Measurements from ENCODE around the gene CEP72. TPM values are rescaled to one million over a fixed set of nuclear protein-coding genes. Genes with fewer than 3 reads are reported as not detected.

The CEP72 gene
- total RNA-seq, 1 experiment from 2014 or later: 24.8 TPM

DNA sequence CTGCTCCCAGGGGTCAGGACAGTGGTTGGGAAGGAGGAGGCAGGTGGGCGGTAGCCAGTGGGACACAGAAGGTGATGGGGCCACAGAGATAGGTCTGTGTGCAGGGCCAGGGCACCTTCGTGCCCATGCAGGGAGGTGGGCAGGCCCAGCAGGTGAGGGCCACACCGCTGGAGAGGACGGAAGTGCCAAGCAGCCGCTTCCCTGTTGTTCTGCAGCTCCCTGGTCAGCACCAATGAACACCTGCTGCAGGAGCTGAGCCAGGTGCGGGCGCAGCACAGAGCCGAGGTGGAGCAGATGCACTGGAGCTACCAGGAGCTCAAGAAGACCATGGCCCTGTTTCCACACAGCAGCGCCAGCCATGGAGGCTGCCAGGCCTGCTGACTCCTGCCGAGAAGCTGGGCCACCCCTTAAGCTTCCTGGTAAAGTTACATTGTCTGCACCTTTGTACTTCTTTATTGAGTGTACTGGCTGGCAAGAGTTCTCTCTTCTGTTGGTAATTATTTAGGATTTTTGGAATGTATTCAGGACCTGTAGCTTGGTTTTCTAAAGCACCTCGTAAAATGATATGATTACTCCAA, 40.7 kb downstream of the CEP72 start:
- Histone ChIP-seq H3K9ac (ENCODE audit: extremely low read depth, insufficient read length, low read length) (no peak overlapping the region), H4K8ac (replicated peaks; ENCODE audit: insufficient read length, low read depth, low read length) (no peak overlapping the region), H3T11ph (ENCODE audit: low read length) (no peak overlapping the region), H4K91ac (ENCODE audit: insufficient read length, low read depth, low read length) (no peak overlapping the region), H2BK5ac (ENCODE audit: insufficient read length, low read length) (no peak overlapping the region), H3K56ac (ENCODE audit: insufficient read length, low read depth, low read length) (no peak overlapping the region), H3K4ac (ENCODE audit: low read depth, low read length) (no peak overlapping the region), H2AK5ac (ENCODE audit: insufficient read length, low read length) (no peak overlapping the region), H2AFZ (ENCODE audit: low read length) (no peak overlapping the region), H4K20me1 (ENCODE audit: control insufficient read depth, insufficient read depth, insufficient read length) (no peaks in the 10 kb centered on the region), H3K14ac (ENCODE audit: insufficient read depth, low read length) (no peak overlapping the region), H2BK15ac (ENCODE audit: low read depth, low read length) (no peak overlapping the region), H3K18ac (ENCODE audit: insufficient read length, low read depth, low read length) (no peak overlapping the region), H2BK12ac (ENCODE audit: insufficient read length, low read depth, low read length) (no peak overlapping the region), H3K4me2 (ENCODE audit: insufficient read depth, insufficient read length, low read length) (no peak overlapping the region), H3K27me3 (ENCODE audit: insufficient read depth, low read length) (no peaks in the 10 kb centered on the region), H3K27ac (ENCODE audit: insufficient read length, low read depth, low read length) (no peak overlapping the region), H3K79me2 (ENCODE audit: insufficient read depth, low read length) (no peaks in the 10 kb centered on the region), H3K23me2 (ENCODE audit: insufficient read length, low read depth, low read length, poor library complexity, severe bottlenecking) (no peaks in the 10 kb centered on the region), H4K5ac (ENCODE audit: insufficient read length, low read depth, low read length) (no peak overlapping the region), H3K23ac (ENCODE audit: insufficient read length, low read depth, low read length) (no peak overlapping the region), H3K9me3 (ENCODE audit: control insufficient read depth, low read depth, low read length) (peaks cover 23% of the 10 kb centered on the region), H2BK20ac (ENCODE audit: low read depth, low read length, poor library complexity, severe bottlenecking) (no peak overlapping the region), H2BK120ac (ENCODE audit: low read depth, low read length, poor library complexity, severe bottlenecking) (no peak overlapping the region), H3K79me1 (ENCODE audit: insufficient read depth, low read depth, low read length, poor library complexity, severe bottlenecking) (no peaks in the 10 kb centered on the region), H3K4me1 (ENCODE audit: insufficient read depth, low read length) (no peaks in the 10 kb centered on the region)
- DNase-seq: no peak
- WGBS (ENCODE audit: extremely low coverage, insufficient read length, low lambda C conversion rate): no CpG with 5 or more reads among the region's 11 CpGs
- H3K27ac Mint-ChIP-seq: no peak overlapping the region
- no peaks in the 10 kb centered on the region for H3K4me1 Mint-ChIP-seq
- no peak overlapping the region for H3K4me3 Mint-ChIP-seq
- H3K27me3 Mint-ChIP-seq (ENCODE audit: low read depth): no peaks in the 10 kb centered on the region; the same call in 1 of the 2 replicates
- TF ChIP-seq, protein P1, sequence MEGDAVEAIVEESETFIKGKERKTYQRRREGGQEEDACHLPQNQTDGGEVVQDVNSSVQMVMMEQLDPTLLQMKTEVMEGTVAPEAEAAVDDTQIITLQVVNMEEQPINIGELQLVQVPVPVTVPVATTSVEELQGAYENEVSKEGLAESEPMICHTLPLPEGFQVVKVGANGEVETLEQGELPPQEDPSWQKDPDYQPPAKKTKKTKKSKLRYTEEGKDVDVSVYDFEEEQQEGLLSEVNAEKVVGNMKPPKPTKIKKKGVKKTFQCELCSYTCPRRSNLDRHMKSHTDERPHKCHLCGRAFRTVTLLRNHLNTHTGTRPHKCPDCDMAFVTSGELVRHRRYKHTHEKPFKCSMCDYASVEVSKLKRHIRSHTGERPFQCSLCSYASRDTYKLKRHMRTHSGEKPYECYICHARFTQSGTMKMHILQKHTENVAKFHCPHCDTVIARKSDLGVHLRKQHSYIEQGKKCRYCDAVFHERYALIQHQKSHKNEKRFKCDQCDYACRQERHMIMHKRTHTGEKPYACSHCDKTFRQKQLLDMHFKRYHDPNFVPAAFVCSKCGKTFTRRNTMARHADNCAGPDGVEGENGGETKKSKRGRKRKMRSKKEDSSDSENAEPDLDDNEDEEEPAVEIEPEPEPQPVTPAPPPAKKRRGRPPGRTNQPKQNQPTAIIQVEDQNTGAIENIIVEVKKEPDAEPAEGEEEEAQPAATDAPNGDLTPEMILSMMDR (conservative IDR thresholded peaks at IDR 0.05): no peak
- peaks cover 35 to 51% (median 44%) of the 10 kb centered on the region in 3 experiments for H3K36me3 Mint-ChIP-seq (ENCODE audit: insufficient read depth in 1 of 3, low read depth in 3 of 3)
- H3K9me3 Mint-ChIP-seq: peaks cover 2 to 9% of the 10 kb centered on the region in 2 experiments; a peak in 2 of 5 replicates

Measured in H9 (cell line).